Activated CD8-positive, alpha-beta T cell treated with anti-CD3 and anti-CD28 coated beads for 36 hours (primary cell): ENCODE results near the gene ZSCAN25. TPM values are rescaled to one million over a fixed set of nuclear protein-coding genes. Genes with fewer than 3 reads are reported as not detected.
"Not testable (repeated sequence)": the region's sequence is repeated elsewhere in the genome, so short reads cannot be mapped to it uniquely, and the experiment has no call there.

Experiments
- ATAC-seq: fragments of 200-7000 bp; cut with Tn5 transposase; one replicate; pipeline ENCODE4 v1.10.0; 2021; ENCODE audit warnings: mild to moderate bottlenecking, moderate library complexity
- CTCF ChIA-PET: fragments of 350-600 bp; sonication (Branson Sonifier 250); formaldehyde crosslinking; loops from one replicate; lab custom pipeline; 2021; ENCODE audit warnings: antibody characterized with exemption; lab: Charles Lee
- POLR2A ChIA-PET: fragments of 350-600 bp; sonication (Branson Sonifier 250); formaldehyde crosslinking; loops from one replicate; lab custom pipeline; 2021; ENCODE audit warnings: antibody characterized with exemption; lab: Charles Lee
- DNase-seq: peaks from one replicate; pipeline ENCODE4 v3.0.0-alpha.2; 2020
- H3K27ac Mint-ChIP-seq: one replicate; pipeline ENCODE4 v1.8.0; 2021; ENCODE audit warnings: mild to moderate bottlenecking, mixed read lengths
- H3K27me3 Mint-ChIP-seq: one replicate; pipeline ENCODE4 v1.8.0; 2021; ENCODE audit warnings: mixed read lengths
- H3K36me3 Mint-ChIP-seq: one replicate; pipeline ENCODE4 v1.8.0; 2021; ENCODE audit warnings: low read depth, mixed read lengths
- H3K4me1 Mint-ChIP-seq: one replicate; pipeline ENCODE4 v1.8.0; 2021; ENCODE audit warnings: low read depth, mixed read lengths
- H3K4me3 Mint-ChIP-seq: one replicate; pipeline ENCODE4 v1.8.0; 2021; ENCODE audit warnings: mild to moderate bottlenecking, moderate library complexity, mixed read lengths
- H3K9me3 Mint-ChIP-seq: one replicate; pipeline ENCODE4 v1.8.0; 2021; ENCODE audit warnings: mixed read lengths
- CTCF ChIP-seq: fragments of 200-600 bp; IDR thresholded peaks from one replicate; pipeline ENCODE4 v1.8.0; 2022; ENCODE audit warnings: antibody characterized with exemption, mild to moderate bottlenecking
- intact Hi-C: fragments of 100-400 bp; cut with micrococcal nuclease; formaldehyde crosslinking; loops from one replicate; pipeline ENCODE4 v1.10.0; 2022
- total RNA-seq, 2 experiments: library from RNA; stranded (reverse); gene quantifications; one replicate each; pipeline ENCODE4 v1.2.3, GENCODE V29; 2021

The ZSCAN25 gene
- total RNA-seq, 2 experiments from 2014 or later: 31.8 to 35.8 TPM

GRCh38 chr7:99648843-99649242, 32.1 kb downstream of the ZSCAN25 start:
- DNase-seq: peak; percentile 46
- Mint-ChIP-seq H3K4me3 (no peak overlapping the region), H3K27me3 (no peaks in the 10 kb centered on the region), H3K9me3 (no peaks in the 10 kb centered on the region), H3K36me3 (peaks cover 44% of the 10 kb centered on the region), H3K27ac (peak overlapping the region; percentile 7), H3K4me1 (peaks cover 10% of the 10 kb centered on the region)
- CTCF ChIA-PET: interaction anchor here (1.4 kb wide), 1 partner anchor 17 kb away, joined by 4 read pairs; no protein-coding TSS in a partner anchor
- POLR2A ChIA-PET: interaction anchor here (0.8 to 1.0 kb wide), 2 partner anchors 27 to 32 kb away, joined by 3 to 5 read pairs; partner anchors contain the start of gene ZSCAN25
- no peak for TF ChIP-seq CTCF
- ATAC-seq: peak; percentile 83
- intact Hi-C loops: no loop called here

- peaks cover 39% of the 10 kb centered on the region for H3K36me3 Mint-ChIP-seq
- no peaks in the 10 kb centered on the region for H3K27me3 Mint-ChIP-seq
- ATAC-seq (no peak), DNase-seq (no peak)
- CTCF ChIA-PET: interaction anchor here (0.7 kb wide), 1 partner anchor 10 kb away, joined by 3 read pairs; no protein-coding TSS in a partner anchor
- POLR2A ChIA-PET: no interaction called here
- TF ChIP-seq CTCF: no peak
- H3K4me1 Mint-ChIP-seq: peaks cover 15% of the 10 kb centered on the region
- no peak overlapping the region for H3K27ac Mint-ChIP-seq
- H3K9me3 Mint-ChIP-seq: peaks cover 1% of the 10 kb centered on the region
- intact Hi-C loops: no loop called here
- H3K4me3 Mint-ChIP-seq: no peak overlapping the region
Observed at GRCh38 chr7:99651290-99651689, 34.5 kb downstream of the ZSCAN25 start.

- ATAC-seq: no peak
- intact Hi-C loops: no loop called here
Observed at GRCh38 chr7:99652671-99653070, 35.9 kb downstream of the ZSCAN25 start.

GRCh38 chr7:99653269-99653668, 36.5 kb downstream of the ZSCAN25 start:
- ATAC-seq, H3K9me3 Mint-ChIP-seq, H3K4me3 Mint-ChIP-seq, H3K27me3 Mint-ChIP-seq, H3K27ac Mint-ChIP-seq, DNase-seq, CTCF ChIA-PET, intact Hi-C loops: not testable (repeated sequence)
- H3K36me3 Mint-ChIP-seq: peaks cover 39% of the 10 kb centered on the region
- POLR2A ChIA-PET: interaction anchor here (0.7 kb wide), 1 partner anchor 23 kb away, joined by 3 read pairs; no protein-coding TSS in a partner anchor
- peaks cover 12% of the 10 kb centered on the region for H3K4me1 Mint-ChIP-seq

More at GRCh38 chr7:99652671-99653070, 35.9 kb downstream of the ZSCAN25 start:
- Mint-ChIP-seq H3K4me3 (no peak overlapping the region), H3K27ac (no peak overlapping the region), H3K9me3 (peaks cover 1% of the 10 kb centered on the region), H3K4me1 (peaks cover 15% of the 10 kb centered on the region), H3K27me3 (no peaks in the 10 kb centered on the region), H3K36me3 (peaks cover 39% of the 10 kb centered on the region)
- ChIA-PET POLR2A (interaction anchor here (0.7 kb wide), 1 partner anchor 23 kb away, joined by 3 read pairs; no protein-coding TSS in a partner anchor), CTCF (no interaction called here)
- TF ChIP-seq CTCF: no peak
- DNase-seq: no peak

- DNase-seq (no peak), ATAC-seq (no peak)
- H3K36me3 Mint-ChIP-seq: peaks cover 42% of the 10 kb centered on the region
- TF ChIP-seq CTCF: no peak
- ChIA-PET POLR2A (no interaction called here), CTCF (no interaction called here)
- H3K27me3 Mint-ChIP-seq: no peaks in the 10 kb centered on the region
- H3K27ac Mint-ChIP-seq: no peak overlapping the region
- H3K4me1 Mint-ChIP-seq: peaks cover 9% of the 10 kb centered on the region
- H3K9me3 Mint-ChIP-seq: peaks cover 5% of the 10 kb centered on the region
- intact Hi-C loops: no loop called here
- H3K4me3 Mint-ChIP-seq: no peak overlapping the region
Observed at GRCh38 chr7:99653754-99654153, 37.0 kb downstream of the ZSCAN25 start.

GRCh38 chr7:99654626-99655025, 37.9 kb downstream of the ZSCAN25 start:
- ATAC-seq, CTCF ChIA-PET, H3K27ac Mint-ChIP-seq, intact Hi-C loops, H3K4me3 Mint-ChIP-seq, H3K27me3 Mint-ChIP-seq, DNase-seq, POLR2A ChIA-PET, H3K4me1 Mint-ChIP-seq, H3K9me3 Mint-ChIP-seq: not testable (repeated sequence)
- H3K36me3 Mint-ChIP-seq: peaks cover 39% of the 10 kb centered on the region

GRCh38 chr7:99657879-99658278, 41.1 kb downstream of the ZSCAN25 start:
- not testable (repeated sequence) for H3K4me1 Mint-ChIP-seq

More at GRCh38 chr7:99657879-99658278, 41.1 kb downstream of the ZSCAN25 start:
- peaks cover 42% of the 10 kb centered on the region for H3K36me3 Mint-ChIP-seq
- H3K9me3 Mint-ChIP-seq, POLR2A ChIA-PET, intact Hi-C loops, H3K27ac Mint-ChIP-seq, ATAC-seq, H3K4me3 Mint-ChIP-seq, CTCF ChIA-PET, DNase-seq, H3K27me3 Mint-ChIP-seq: not testable (repeated sequence)
